ENCODE data around the gene BDP1.
"Not testable (repeated sequence)": the region's sequence is repeated elsewhere in the genome, so short reads cannot be mapped to it uniquely, and the experiment has no call there.

Gene BDP1

GRCh38 chr5:71455427-71456361 is at the start of gene BDP1:
Gene BDP1, plus strand, starts transcription at chr5:71455651. Its CDS starts 227 bp downstream, at chr5:71455878.
- ATAC-seq: peak; percentile 96
- TF ChIP-seq CREB5 (CRISPR knock-in tag; IDR thresholded peaks at IDR 0.05; ENCODE audit: low read depth): peak; percentile 48; the same call in 1 of the 2 replicates
- TF ChIP-seq ZC3H10 (CRISPR knock-in tag; IDR thresholded peaks at IDR 0.05): no peak
- TF ChIP-seq ISL1 (CRISPR knock-in tag; IDR thresholded peaks at IDR 0.05): no peak
- 0 out of 2 replicates have a peak, but pooled peaks have one; percentile 17 for TF ChIP-seq ZFP3 (CRISPR knock-in tag; IDR thresholded peaks at IDR 0.05)
- TF ChIP-seq RARB (CRISPR knock-in tag; IDR thresholded peaks at IDR 0.05): no peak

- not testable (repeated sequence) for ATAC-seq
Observed at GRCh38 chr5:71410088-71410487, 45.4 kb upstream of the BDP1 start.

- not testable (repeated sequence) for ATAC-seq
Observed at GRCh38 chr5:71415626-71416025, 39.8 kb upstream of the BDP1 start.

- ATAC-seq: not testable (repeated sequence)
Observed at GRCh38 chr5:71418026-71418425, 37.4 kb upstream of the BDP1 start.

GRCh38 chr5:71421278-71421677 is 34.2 kb upstream of the BDP1 start:
- not testable (repeated sequence) for ATAC-seq

- not testable (repeated sequence) for ATAC-seq
Observed at GRCh38 chr5:71423896-71424295, 31.6 kb upstream of the BDP1 start.

GRCh38 chr5:71426686-71427474 is 28.6 kb upstream of the BDP1 start:
- not testable (repeated sequence) for ATAC-seq

- ATAC-seq: not testable (repeated sequence)
Observed at GRCh38 chr5:71432410-71432809, 23.0 kb upstream of the BDP1 start.

GRCh38 chr5:71434825-71435224 is 20.6 kb upstream of the BDP1 start:
- not testable (repeated sequence) for ATAC-seq

- not testable (repeated sequence) for ATAC-seq
Observed at GRCh38 chr5:71441564-71441963, 13.9 kb upstream of the BDP1 start.

- ATAC-seq: not testable (repeated sequence)
Observed at GRCh38 chr5:71443891-71444290, 11.6 kb upstream of the BDP1 start.

- ATAC-seq: not testable (repeated sequence)
Observed at GRCh38 chr5:71445015-71445414, 10.4 kb upstream of the BDP1 start.

- ATAC-seq: peak; percentile 18; the same call in 2 of the 3 replicates
Observed at GRCh38 chr5:71445523-71446152, 9.8 kb upstream of the BDP1 start.

- ATAC-seq: not testable (repeated sequence)
Observed at GRCh38 chr5:71446540-71447216, 8.8 kb upstream of the BDP1 start.

GRCh38 chr5:71447218-71447808 is 8.1 kb upstream of the BDP1 start:
- ATAC-seq: peak; percentile 95
